Measurements from ENCODE around the gene RILPL1. TPM values are rescaled to one million over a fixed set of nuclear protein-coding genes. Genes with fewer than 3 reads are reported as not detected.

RILPL1 gene
- total RNA-seq, 1 experiment from 2014 or later, result 9.7 TPM

- H3K4me1 Mint-ChIP-seq (ENCODE audit: low read depth, unreplicated experiment), result no peaks in the 10 kb centered on the region
- no peaks in the 10 kb centered on the region for H3K9me3 Mint-ChIP-seq (ENCODE audit: low read depth, unreplicated experiment)
- CTCF ChIA-PET, result no interaction called here
- H3K4me3 Mint-ChIP-seq (ENCODE audit: low read depth, unreplicated experiment), result no peak overlapping the region
- no TSS peak for BruUV-seq (replicated peaks)
- intact Hi-C loops (cut with micrococcal nuclease; ENCODE audit: unreplicated experiment), result no loop called here
- no peak for DNase-seq
- no peak overlapping the region for H3K27ac Mint-ChIP-seq (ENCODE audit: unreplicated experiment)
- H3K36me3 Mint-ChIP-seq (ENCODE audit: insufficient read depth, unreplicated experiment), result peaks cover 15% of the 10 kb centered on the region
- H3K27me3 Mint-ChIP-seq (ENCODE audit: unreplicated experiment), result no peaks in the 10 kb centered on the region
- TF ChIP-seq, protein P1, sequence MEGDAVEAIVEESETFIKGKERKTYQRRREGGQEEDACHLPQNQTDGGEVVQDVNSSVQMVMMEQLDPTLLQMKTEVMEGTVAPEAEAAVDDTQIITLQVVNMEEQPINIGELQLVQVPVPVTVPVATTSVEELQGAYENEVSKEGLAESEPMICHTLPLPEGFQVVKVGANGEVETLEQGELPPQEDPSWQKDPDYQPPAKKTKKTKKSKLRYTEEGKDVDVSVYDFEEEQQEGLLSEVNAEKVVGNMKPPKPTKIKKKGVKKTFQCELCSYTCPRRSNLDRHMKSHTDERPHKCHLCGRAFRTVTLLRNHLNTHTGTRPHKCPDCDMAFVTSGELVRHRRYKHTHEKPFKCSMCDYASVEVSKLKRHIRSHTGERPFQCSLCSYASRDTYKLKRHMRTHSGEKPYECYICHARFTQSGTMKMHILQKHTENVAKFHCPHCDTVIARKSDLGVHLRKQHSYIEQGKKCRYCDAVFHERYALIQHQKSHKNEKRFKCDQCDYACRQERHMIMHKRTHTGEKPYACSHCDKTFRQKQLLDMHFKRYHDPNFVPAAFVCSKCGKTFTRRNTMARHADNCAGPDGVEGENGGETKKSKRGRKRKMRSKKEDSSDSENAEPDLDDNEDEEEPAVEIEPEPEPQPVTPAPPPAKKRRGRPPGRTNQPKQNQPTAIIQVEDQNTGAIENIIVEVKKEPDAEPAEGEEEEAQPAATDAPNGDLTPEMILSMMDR (IDR thresholded peaks at IDR 0.05; ENCODE audit: unreplicated experiment), result no peak
Measured at GRCh38 chr12:123475246-123475703, 58.2 kb downstream of the RILPL1 start.

- no peak for DNase-seq
- no peaks in the 10 kb centered on the region for H3K4me1 Mint-ChIP-seq (ENCODE audit: low read depth, unreplicated experiment)
- CTCF ChIA-PET, result no interaction called here
- H3K4me3 Mint-ChIP-seq (ENCODE audit: low read depth, unreplicated experiment), result no peak overlapping the region
- no peaks in the 10 kb centered on the region for H3K9me3 Mint-ChIP-seq (ENCODE audit: low read depth, unreplicated experiment)
- BruUV-seq (replicated peaks), result no TSS peak
- TF ChIP-seq, protein P1 (IDR thresholded peaks at IDR 0.05; ENCODE audit: unreplicated experiment), result no peak
- peaks cover 15% of the 10 kb centered on the region for H3K36me3 Mint-ChIP-seq (ENCODE audit: insufficient read depth, unreplicated experiment)
- intact Hi-C loops (cut with micrococcal nuclease; ENCODE audit: unreplicated experiment), result no loop called here
- no peaks in the 10 kb centered on the region for H3K27me3 Mint-ChIP-seq (ENCODE audit: unreplicated experiment)
- H3K27ac Mint-ChIP-seq (ENCODE audit: unreplicated experiment), result no peak overlapping the region
Measured at GRCh38 chr12:123474485-123475245, 58.9 kb downstream of the RILPL1 start.

- intact Hi-C loops (cut with micrococcal nuclease; ENCODE audit: unreplicated experiment), result no loop called here
- CTCF ChIA-PET, result no interaction called here
- Mint-ChIP-seq H3K9me3 (ENCODE audit: low read depth, unreplicated experiment) (no peaks in the 10 kb centered on the region), H3K4me1 (ENCODE audit: low read depth, unreplicated experiment) (no peaks in the 10 kb centered on the region), H3K27ac (ENCODE audit: unreplicated experiment) (no peak overlapping the region), H3K4me3 (ENCODE audit: low read depth, unreplicated experiment) (no peak overlapping the region), H3K27me3 (ENCODE audit: unreplicated experiment) (no peaks in the 10 kb centered on the region), H3K36me3 (ENCODE audit: insufficient read depth, unreplicated experiment) (peaks cover 3% of the 10 kb centered on the region)
- no peak for DNase-seq
- TF ChIP-seq, protein P1 (IDR thresholded peaks at IDR 0.05; ENCODE audit: unreplicated experiment), result no peak
- BruUV-seq (replicated peaks), result no TSS peak
Measured at GRCh38 chr12:123472438-123472849, 61.1 kb downstream of the RILPL1 start.

GRCh38 chr12:123471374-123472068, 62.0 kb downstream of the RILPL1 start:
- DNase-seq, result no peak
- no peaks in the 10 kb centered on the region for H3K9me3 Mint-ChIP-seq (ENCODE audit: low read depth, unreplicated experiment)
- no peaks in the 10 kb centered on the region for H3K36me3 Mint-ChIP-seq (ENCODE audit: insufficient read depth, unreplicated experiment)
- no peaks in the 10 kb centered on the region for H3K4me1 Mint-ChIP-seq (ENCODE audit: low read depth, unreplicated experiment)
- H3K4me3 Mint-ChIP-seq (ENCODE audit: low read depth, unreplicated experiment), result no peak overlapping the region
- CTCF ChIA-PET, result no interaction called here
- intact Hi-C loops (cut with micrococcal nuclease; ENCODE audit: unreplicated experiment), result no loop called here
- no peak overlapping the region for H3K27ac Mint-ChIP-seq (ENCODE audit: unreplicated experiment)
- no TSS peak for BruUV-seq (replicated peaks)
- TF ChIP-seq, protein P1 (IDR thresholded peaks at IDR 0.05; ENCODE audit: unreplicated experiment), result no peak
- no peaks in the 10 kb centered on the region for H3K27me3 Mint-ChIP-seq (ENCODE audit: unreplicated experiment)

Measured in Calu3 (cell line).